ENCODE measurements around the gene EMX1. TPM values are rescaled to one million over a fixed set of nuclear protein-coding genes. Genes with fewer than 3 reads are reported as not detected.

EMX1 gene
- total and polyA plus RNA-seq, 2 of the 13 experiments (the other 11 are each of a cell fraction or from before 2014, with no cell fraction given) = 0.62 to 4.9 TPM

DNA sequence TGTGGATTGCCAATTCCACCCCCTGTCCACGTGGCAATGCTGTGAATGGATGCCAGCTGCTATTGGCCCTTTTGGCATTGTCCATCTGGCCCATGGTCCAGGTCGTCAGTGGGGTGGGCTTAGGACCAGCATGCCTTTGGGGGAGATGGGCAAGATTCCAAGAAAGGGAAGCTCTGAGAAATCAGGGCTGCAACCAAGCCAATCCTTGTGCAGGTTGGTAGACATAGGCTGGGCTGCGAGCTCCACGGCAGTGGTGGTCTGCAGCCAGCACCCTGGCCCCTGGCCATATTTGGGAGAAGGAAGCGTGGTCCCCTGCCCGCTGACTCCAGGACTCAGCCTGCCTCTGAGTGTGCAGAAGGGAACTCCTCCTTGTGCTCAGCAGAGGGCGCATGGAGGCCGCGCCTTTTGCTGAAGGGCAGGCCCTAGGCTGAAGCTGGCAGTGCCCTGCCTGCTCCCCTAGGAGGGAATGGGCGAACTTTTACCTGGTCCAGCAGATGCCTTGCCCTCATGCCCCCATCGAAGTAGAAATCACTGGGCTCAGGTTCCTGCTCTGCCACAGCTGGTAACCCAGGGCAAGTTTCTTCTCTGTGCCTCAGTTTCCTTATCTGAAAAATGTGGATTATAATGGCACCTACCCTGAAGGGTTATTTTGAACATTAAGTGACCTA is 24.7 kb upstream of the EMX1 start (continued):
- TF ChIP-seq ATF7 (IDR thresholded peaks at IDR 0.05) (no peak), ATF7 (CRISPR knock-in tag; IDR thresholded peaks at IDR 0.05) (no peak), SRF (IDR thresholded peaks at IDR 0.05; ENCODE audit: low read depth, low read length) (0 out of 2 replicates have a peak, but pooled peaks have one; percentile 38), RNF2 (conservative IDR thresholded peaks at IDR 0.05; ENCODE audit: low read depth) (no peak), ZFP91 (CRISPR knock-in tag; IDR thresholded peaks at IDR 0.05; ENCODE audit: borderline replicate concordance) (no peak), ZC3H13 (CRISPR knock-in tag; IDR thresholded peaks at IDR 0.05) (peak; percentile 68; the same call in 1 of the 2 replicates), SYNCRIP (IDR thresholded peaks at IDR 0.05; ENCODE audit: insufficient read depth, low read depth, low read length) (no peak), SIN3A (IDR thresholded peaks at IDR 0.05; ENCODE audit: borderline replicate concordance, low read depth, low read length) (no peak), NFE2L1 (CRISPR knock-in tag; IDR thresholded peaks at IDR 0.05; ENCODE audit: borderline replicate concordance) (no peak), ZNF614 (CRISPR knock-in tag; IDR thresholded peaks at IDR 0.05; ENCODE audit: borderline replicate concordance) (no peak), HDAC1 (CRISPR knock-in tag; IDR thresholded peaks at IDR 0.05) (no peak), CBFB (CRISPR knock-in tag; IDR thresholded peaks at IDR 0.05) (no peak), CEBPB (IDR thresholded peaks at IDR 0.05; ENCODE audit: borderline replicate concordance, low read depth, low read length) (no peak), ZSCAN9 (CRISPR knock-in tag; IDR thresholded peaks at IDR 0.05; ENCODE audit: borderline replicate concordance) (no peak), ZNF503 (CRISPR knock-in tag; IDR thresholded peaks at IDR 0.05) (no peak), ZNF768 (CRISPR knock-in tag; IDR thresholded peaks at IDR 0.05) (peak; percentile 67; the same call in 1 of the 2 replicates), HMGA1 (CRISPR knock-in tag; conservative IDR thresholded peaks at IDR 0.05) (no peak)
- TF ChIP-seq, protein P1, sequence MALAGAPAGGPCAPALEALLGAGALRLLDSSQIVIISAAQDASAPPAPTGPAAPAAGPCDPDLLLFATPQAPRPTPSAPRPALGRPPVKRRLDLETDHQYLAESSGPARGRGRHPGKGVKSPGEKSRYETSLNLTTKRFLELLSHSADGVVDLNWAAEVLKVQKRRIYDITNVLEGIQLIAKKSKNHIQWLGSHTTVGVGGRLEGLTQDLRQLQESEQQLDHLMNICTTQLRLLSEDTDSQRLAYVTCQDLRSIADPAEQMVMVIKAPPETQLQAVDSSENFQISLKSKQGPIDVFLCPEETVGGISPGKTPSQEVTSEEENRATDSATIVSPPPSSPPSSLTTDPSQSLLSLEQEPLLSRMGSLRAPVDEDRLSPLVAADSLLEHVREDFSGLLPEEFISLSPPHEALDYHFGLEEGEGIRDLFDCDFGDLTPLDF (CRISPR knock-in tag; IDR thresholded peaks at IDR 0.05) = no peak
- TF ChIP-seq, protein P2, sequence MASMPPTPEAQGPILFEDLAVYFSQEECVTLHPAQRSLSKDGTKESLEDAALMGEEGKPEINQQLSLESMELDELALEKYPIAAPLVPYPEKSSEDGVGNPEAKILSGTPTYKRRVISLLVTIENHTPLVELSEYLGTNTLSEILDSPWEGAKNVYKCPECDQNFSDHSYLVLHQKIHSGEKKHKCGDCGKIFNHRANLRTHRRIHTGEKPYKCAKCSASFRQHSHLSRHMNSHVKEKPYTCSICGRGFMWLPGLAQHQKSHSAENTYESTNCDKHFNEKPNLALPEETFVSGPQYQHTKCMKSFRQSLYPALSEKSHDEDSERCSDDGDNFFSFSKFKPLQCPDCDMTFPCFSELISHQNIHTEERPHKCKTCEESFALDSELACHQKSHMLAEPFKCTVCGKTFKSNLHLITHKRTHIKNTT (CRISPR knock-in tag; IDR thresholded peaks at IDR 0.05) = no peak
- TF ChIP-seq, protein P3, sequence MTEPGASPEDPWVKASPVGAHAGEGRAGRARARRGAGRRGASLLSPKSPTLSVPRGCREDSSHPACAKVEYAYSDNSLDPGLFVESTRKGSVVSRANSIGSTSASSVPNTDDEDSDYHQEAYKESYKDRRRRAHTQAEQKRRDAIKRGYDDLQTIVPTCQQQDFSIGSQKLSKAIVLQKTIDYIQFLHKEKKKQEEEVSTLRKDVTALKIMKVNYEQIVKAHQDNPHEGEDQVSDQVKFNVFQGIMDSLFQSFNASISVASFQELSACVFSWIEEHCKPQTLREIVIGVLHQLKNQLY (CRISPR knock-in tag; IDR thresholded peaks at IDR 0.05) = no peak

Data from HepG2 (cell line).